H1 (cell line): ENCODE results near the gene CASP4. TPM values are rescaled to one million over a fixed set of nuclear protein-coding genes. Genes with fewer than 3 reads are reported as not detected.

ENCODE experiments used
- CTCF ChIA-PET: fragments of 300-600 bp; sonication (Branson Sonifier 250); formaldehyde crosslinking; loops from one replicate; lab custom pipeline; 2021; ENCODE audit not compliant: partially characterized antibody; lab: Charles Lee
- POLR2A ChIA-PET: fragments of 300-600 bp; sonication (Branson Sonifier 250); formaldehyde crosslinking; loops from one replicate; lab custom pipeline; 2021; ENCODE audit warnings: inconsistent platforms; ENCODE audit not compliant: partially characterized antibody; lab: Charles Lee
- DNase-seq, 2 experiments: peaks; one replicate each; pipeline versions ENCODE4 v3.0.0 to v3.0.0-alpha.2; 2010 to 2022; ENCODE audit warnings: low spot score in 2 of 2, low read depth in 1 of 2, mixed read lengths in 1 of 2
- FAIRE-seq: peaks from 2 replicates; lab custom pipeline; 2011; peaks lifted over from hg19 to GRCh38; lab: Jason Lieb, UNC
- H2AFZ ChIP-seq: 2 replicates; pipeline ENCODE4 v1.8.1; 2012; ENCODE audit warnings: low read length, inconsistent platforms
- H2AK5ac ChIP-seq: 2 replicates; pipeline ENCODE4 v1.6.1; 2013; ENCODE audit warnings: low read depth, low read length
- H2BK120ac ChIP-seq: replicated peaks from 2 replicates; pipeline ENCODE3; 2013; ENCODE audit warnings: low read depth, low read length, inconsistent platforms
- H2BK12ac ChIP-seq: 2 replicates; pipeline ENCODE4 v1.6.1; 2013; ENCODE audit warnings: low read depth, low read length
- H2BK15ac ChIP-seq: 2 replicates; pipeline ENCODE4 v1.6.1; 2013; ENCODE audit warnings: low read length
- H2BK20ac ChIP-seq: 2 replicates; pipeline ENCODE4 v1.6.1; 2013; ENCODE audit warnings: low read length
- H2BK5ac ChIP-seq: 2 replicates; pipeline ENCODE4 v1.6.1; 2013; ENCODE audit warnings: low read depth, low read length
- H3K14ac ChIP-seq: 2 replicates; pipeline ENCODE4 v1.6.1; 2013; ENCODE audit warnings: inconsistent platforms; ENCODE audit not compliant: insufficient read length
- H3K18ac ChIP-seq: 2 replicates; pipeline ENCODE4 v1.6.1; 2013; ENCODE audit warnings: low read length; ENCODE audit errors: extremely low read depth
- H3K23ac ChIP-seq: 2 replicates; pipeline ENCODE4 v1.6.1; 2013; ENCODE audit warnings: inconsistent platforms; ENCODE audit not compliant: insufficient read length
- H3K23me2 ChIP-seq: 2 replicates; pipeline ENCODE4 v1.6.1; 2013; ENCODE audit warnings: low read depth, low read length
- H3K27ac ChIP-seq: 2 replicates; pipeline ENCODE4 v1.6.1; 2011; ENCODE audit warnings: low read depth, low read length, inconsistent platforms
- H3K27me3 ChIP-seq, 4 experiments: replicated peaks in 1 of 4; 1 replicate in 1 of 4; 2 replicates in 3 of 4; pipeline versions ENCODE4 v1.6.1 to v1.8.1; 2011 to 2013; ENCODE audit warnings: low read length in 3 of 4, mild to moderate bottlenecking in 3 of 4, inconsistent platforms in 2 of 4, mixed read lengths in 2 of 4, moderate library complexity in 1 of 4; ENCODE audit not compliant: control insufficient read depth in 3 of 4, insufficient read depth in 3 of 4; ENCODE audit errors: extremely low read depth in 1 of 4
- H3K36me3 ChIP-seq, 4 experiments: 2 replicates each; pipeline versions ENCODE4 v1.6.1 to v1.8.1; 2011 to 2013; ENCODE audit warnings: mild to moderate bottlenecking in 4 of 4, low read length in 3 of 4, moderate library complexity in 2 of 4, control low read depth in 1 of 4, inconsistent platforms in 1 of 4; ENCODE audit not compliant: insufficient read depth in 4 of 4, control insufficient read depth in 2 of 4
- H3K4ac ChIP-seq: replicated peaks from 2 replicates; pipeline ENCODE3; 2013; ENCODE audit warnings: low read length, low read depth, mixed read lengths, inconsistent platforms; ENCODE audit not compliant: insufficient read length
- H3K4me1 ChIP-seq, 4 experiments: replicated peaks in 1 of 4; 1 replicate in 1 of 4; 2 replicates in 3 of 4; pipeline versions ENCODE4 v1.6.1 to v1.8.1; 2011 to 2013; ENCODE audit warnings: low read length in 3 of 4, inconsistent platforms in 2 of 4, mixed read lengths in 1 of 4; ENCODE audit not compliant: insufficient read depth in 4 of 4, control insufficient read depth in 3 of 4
- H3K4me2 ChIP-seq, 2 experiments: 2 replicates each; pipeline versions ENCODE4 v1.6.1 to v1.8.1; 2011 to 2013; ENCODE audit warnings: low read depth in 2 of 2, low read length in 2 of 2, control low read depth in 1 of 2, inconsistent platforms in 1 of 2, mild to moderate bottlenecking in 1 of 2; ENCODE audit not compliant: insufficient read depth in 1 of 2
- H3K4me3 ChIP-seq, 4 experiments: fragments of 200-600, 300-600 bp in 1 of 4; sonication (generic), shearing (Covaris generic), sonication (Bioruptor Twin) in 1 of 4; 2 replicates each; pipeline versions ENCODE4 v1.5.1 to v1.8.1; 2011 to 2016; ENCODE audit warnings: low read length in 4 of 4, low read depth in 3 of 4, control low read depth in 2 of 4, inconsistent platforms in 2 of 4, mild to moderate bottlenecking in 2 of 4, mixed read lengths in 1 of 4, moderate library complexity in 1 of 4; ENCODE audit not compliant: insufficient read depth in 2 of 4; ENCODE audit errors: extremely low read depth in 1 of 4
- H3K56ac ChIP-seq: replicated peaks from 2 replicates; pipeline ENCODE3; 2013; ENCODE audit warnings: low read depth, mild to moderate bottlenecking, mixed read lengths, low read length, inconsistent platforms; ENCODE audit not compliant: insufficient read length
- H3K79me1 ChIP-seq: 2 replicates; pipeline ENCODE4 v1.6.1; 2013; ENCODE audit warnings: low read depth, low read length, control low read depth
- H3K79me2 ChIP-seq, 2 experiments: 2 replicates each; pipeline versions ENCODE4 v1.6.1 to v1.8.1; 2012 to 2013; ENCODE audit warnings: low read length in 2 of 2, mild to moderate bottlenecking in 2 of 2, inconsistent platforms in 1 of 2; ENCODE audit not compliant: insufficient read depth in 2 of 2, control insufficient read depth in 1 of 2
- H3K9ac ChIP-seq, 4 experiments: replicated peaks in 1 of 4; 1 replicate in 1 of 4; 2 replicates in 3 of 4; pipeline versions ENCODE4 v1.6.1 to v1.8.1; 2011 to 2013; ENCODE audit warnings: low read depth in 3 of 4, low read length in 3 of 4, control low read depth in 2 of 4, mild to moderate bottlenecking in 2 of 4, moderate library complexity in 2 of 4, inconsistent platforms in 1 of 4; ENCODE audit errors: extremely low read depth in 1 of 4
- H3K9me3 ChIP-seq, 2 experiments: 2 replicates each; pipeline versions ENCODE4 v1.6.1 to v1.8.1; 2012 to 2013; ENCODE audit warnings: mild to moderate bottlenecking in 2 of 2, moderate library complexity in 2 of 2, control low read depth in 1 of 2, inconsistent platforms in 1 of 2, low read depth in 1 of 2, low read length in 1 of 2, mixed read lengths in 1 of 2; ENCODE audit not compliant: insufficient read depth in 2 of 2
- H4K20me1 ChIP-seq, 2 experiments: replicated peaks in 1 of 2; 2 replicates each; pipeline versions ENCODE3 to v1.8.1; 2011 to 2013; ENCODE audit warnings: inconsistent platforms in 2 of 2, low read length in 2 of 2, mild to moderate bottlenecking in 1 of 2; ENCODE audit not compliant: insufficient read depth in 2 of 2, control insufficient read depth in 1 of 2
- H4K5ac ChIP-seq: 2 replicates; pipeline ENCODE4 v1.6.1; 2013; ENCODE audit warnings: low read length, low read depth, mixed read lengths, inconsistent platforms; ENCODE audit not compliant: insufficient read length
- H4K8ac ChIP-seq: 2 replicates; pipeline ENCODE4 v1.8.0; 2013; ENCODE audit warnings: mild to moderate bottlenecking, moderate library complexity, low read length, inconsistent platforms; ENCODE audit not compliant: insufficient read depth; ENCODE audit errors: extremely low read depth
- H4K91ac ChIP-seq: replicated peaks from 2 replicates; pipeline ENCODE3; 2013; ENCODE audit warnings: low read length, mixed read lengths, inconsistent platforms; ENCODE audit not compliant: insufficient read length
- CTCF ChIP-seq, 3 experiments: IDR thresholded peaks; 1 replicate in 2 of 3; 2 replicates in 1 of 3; pipeline versions ENCODE4 v1.5.1 to v1.6.1; 2011; ENCODE audit warnings: low read length in 3 of 3, mild to moderate bottlenecking in 3 of 3, inconsistent platforms in 2 of 3, low read depth in 1 of 3, moderate library complexity in 1 of 3; ENCODE audit not compliant: insufficient read depth in 1 of 3; ENCODE audit errors: control extremely low read depth in 1 of 3
- FOSL1 ChIP-seq: IDR thresholded peaks from 2 replicates; pipeline ENCODE4 v1.6.1; 2011; ENCODE audit warnings: mild to moderate bottlenecking, low read depth, low read length, moderate library complexity; ENCODE audit not compliant: insufficient read depth
- GABPA ChIP-seq: IDR thresholded peaks from 2 replicates; pipeline ENCODE4 v1.6.1; 2011; ENCODE audit warnings: mild to moderate bottlenecking, low read length, moderate library complexity, borderline replicate concordance; ENCODE audit not compliant: insufficient read depth
- KDM4A ChIP-seq: IDR thresholded peaks from one replicate; pipeline ENCODE4 v1.7.1; 2012; ENCODE audit warnings: low read depth, mild to moderate bottlenecking, moderate library complexity, low read length, inconsistent platforms; ENCODE audit not compliant: severe bottlenecking
- POLR2AphosphoS5 ChIP-seq: IDR thresholded peaks from 2 replicates; pipeline ENCODE4 v1.6.1; 2011; ENCODE audit warnings: low read depth, low read length
- SP2 ChIP-seq: IDR thresholded peaks from 2 replicates; pipeline ENCODE4 v1.6.1; 2012; ENCODE audit warnings: mild to moderate bottlenecking, low read length, inconsistent platforms
- TCF12 ChIP-seq: IDR thresholded peaks from 2 replicates; pipeline ENCODE4 v1.6.1; 2011; ENCODE audit warnings: low read depth, mild to moderate bottlenecking, low read length
- TEAD4 ChIP-seq: IDR thresholded peaks from 2 replicates; pipeline ENCODE4 v1.6.1; 2012; ENCODE audit warnings: low read depth, low read length, inconsistent platforms, mixed read lengths
- WGBS, 2 experiments: shearing (Covaris generic) in 1 of 2; methylation state at CpG; one replicate each; pipeline versions ENCODE4 v1.1.6 to v1.1.7; 2013 to 2015; ENCODE audit warnings: low lambda C conversion rate in 2 of 2, mixed read lengths in 2 of 2, inconsistent platforms in 1 of 2, low coverage in 1 of 2, missing lambda C conversion rate in 1 of 2; ENCODE audit not compliant: insufficient replicate concordance in 2 of 2, insufficient coverage in 1 of 2, insufficient read length in 1 of 2; ENCODE audit errors: extremely low coverage in 1 of 2, missing lambda C conversion rate in 1 of 2; 5-methylcytosine and 5-hydroxymethylcytosine counted together
- polyA plus RNA-seq, 7 experiments: library from polyadenylated mRNA; depleted of rRNA in 3 of 7; stranded (reverse) in 5 of 7; unstranded in 2 of 7; fragments of >200 nt in 5 of 7; fragments of 200-250 nt in 2 of 7; gene quantifications; 1 replicate in 5 of 7; 2 replicates in 1 of 7; 4 replicates in 1 of 7; pipeline versions ENCODE4 v1.2.1 to v1.2.3, GENCODE V29; 2011 to 2013; ENCODE audit warnings: missing spikeins in 2 of 7, mixed read lengths in 2 of 7
- total RNA-seq: library from RNA; stranded (reverse); fragmentation: NEBNext Ultra II Directional; extraction: Animal tissue kit (Norgen Biotek cat#: 25700); gene quantifications from 2 replicates; pipeline ENCODE4 v1.2.1, GENCODE V29; 2021
- TF ChIP-seq, protein P1 (sequence below): IDR thresholded peaks from 2 replicates; pipeline ENCODE4 v1.6.1; 2012; ENCODE audit warnings: inconsistent platforms

CASP4 gene
- total and polyA plus RNA-seq, 2 of the 8 experiments (the other 6 are each of a cell fraction or from before 2014, with no cell fraction given) = 0.09 TPM; not detected in 1

DNA sequence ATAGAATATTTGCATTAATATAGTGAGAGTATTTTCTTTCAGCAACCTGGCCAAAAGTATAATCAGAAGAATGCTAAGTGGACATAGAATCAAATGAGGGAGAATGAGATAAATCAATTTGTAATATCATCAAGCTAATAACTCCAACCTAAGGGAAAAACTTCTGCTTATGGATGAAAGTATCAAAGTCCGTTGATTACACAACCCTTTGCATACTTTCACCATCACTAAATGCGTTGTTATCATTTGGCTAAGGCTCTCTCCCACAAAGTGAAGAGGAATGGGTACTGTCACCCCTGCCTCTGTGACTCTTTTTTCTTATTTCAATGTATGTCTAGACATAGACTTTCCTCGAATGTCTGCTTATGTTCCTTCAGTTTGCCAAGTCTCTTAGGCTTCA is 16.4 kb upstream of the CASP4 start:
- Histone ChIP-seq H3K4me1 (no peaks in the 10 kb centered on the region), H2AFZ (no peak overlapping the region), H3K4me2 (no peak overlapping the region), H3K4ac (no peak overlapping the region), H3K27ac (no peak overlapping the region), H2BK120ac (no peak overlapping the region), H2BK20ac (no peak overlapping the region), H3K36me3 (no peaks in the 10 kb centered on the region), H3K4me3 (no peak overlapping the region), H4K8ac (no peak overlapping the region), H3K79me2 (no peaks in the 10 kb centered on the region), H4K20me1 (no peaks in the 10 kb centered on the region), H3K14ac (no peak overlapping the region), H2AK5ac (no peak overlapping the region), H3K9me3 (no peaks in the 10 kb centered on the region), H2BK15ac (no peak overlapping the region), H4K91ac (no peak overlapping the region), H4K5ac (no peak overlapping the region), H3K18ac (no peak overlapping the region), H2BK5ac (no peak overlapping the region), H3K9ac (no peak overlapping the region), H3K23me2 (no peaks in the 10 kb centered on the region), H3K27me3 (no peaks in the 10 kb centered on the region), H3K23ac (no peak overlapping the region), H3K56ac (no peak overlapping the region), H2BK12ac (no peak overlapping the region), H3K79me1 (no peaks in the 10 kb centered on the region)
- no peak for TF ChIP-seq GABPA
- TF ChIP-seq TEAD4 = no peak
- TF ChIP-seq CTCF (IDR thresholded peaks at IDR 0.05; ENCODE audit: control extremely low read depth in 1 of 3, insufficient read depth in 1 of 3, low read depth in 1 of 3, low read length in 3 of 3) = no peak
- TF ChIP-seq KDM4A = no peak
- TF ChIP-seq POLR2AphosphoS5 = no peak
- TF ChIP-seq TCF12 = no peak
- no peak for TF ChIP-seq SP2
- TF ChIP-seq, protein P1, sequence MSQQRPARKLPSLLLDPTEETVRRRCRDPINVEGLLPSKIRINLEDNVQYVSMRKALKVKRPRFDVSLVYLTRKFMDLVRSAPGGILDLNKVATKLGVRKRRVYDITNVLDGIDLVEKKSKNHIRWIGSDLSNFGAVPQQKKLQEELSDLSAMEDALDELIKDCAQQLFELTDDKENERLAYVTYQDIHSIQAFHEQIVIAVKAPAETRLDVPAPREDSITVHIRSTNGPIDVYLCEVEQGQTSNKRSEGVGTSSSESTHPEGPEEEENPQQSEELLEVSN = no peak
- no peak for TF ChIP-seq FOSL1
- CTCF ChIA-PET = interaction anchor here (2.3 kb wide), 1 partner anchor 16 kb away, joined by 5 read pairs; no protein-coding TSS in a partner anchor
- 84% methylated on average over 3 of the region's 3 CpGs; no CpG with 5 or more reads in 1 of the 2 experiments for WGBS, 2 experiments
- POLR2A ChIA-PET = no interaction called here
- FAIRE-seq (no peak), DNase-seq (no peak)
